Stimulated activated CD4-positive, alpha-beta T cell treated with anti-CD3 and anti-CD28 coated beads, TNF-alpha, amount 100 ng/mL, for 24 hours (primary cell): Measurements from ENCODE around the gene PLCXD1.
"Not testable (repeated sequence)": the region's sequence is repeated elsewhere in the genome, so short reads cannot be mapped to it uniquely, and the experiment has no call there.

Experiments used
- DNase-seq, 3 experiments: peaks; one replicate each; pipeline ENCODE4 v3.0.0-alpha.2; 2020; ENCODE audit warnings: low read depth in 3 of 3

PLCXD1 gene, protein sequence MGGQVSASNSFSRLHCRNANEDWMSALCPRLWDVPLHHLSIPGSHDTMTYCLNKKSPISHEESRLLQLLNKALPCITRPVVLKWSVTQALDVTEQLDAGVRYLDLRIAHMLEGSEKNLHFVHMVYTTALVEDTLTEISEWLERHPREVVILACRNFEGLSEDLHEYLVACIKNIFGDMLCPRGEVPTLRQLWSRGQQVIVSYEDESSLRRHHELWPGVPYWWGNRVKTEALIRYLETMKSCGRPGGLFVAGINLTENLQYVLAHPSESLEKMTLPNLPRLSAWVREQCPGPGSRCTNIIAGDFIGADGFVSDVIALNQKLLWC

DNA sequence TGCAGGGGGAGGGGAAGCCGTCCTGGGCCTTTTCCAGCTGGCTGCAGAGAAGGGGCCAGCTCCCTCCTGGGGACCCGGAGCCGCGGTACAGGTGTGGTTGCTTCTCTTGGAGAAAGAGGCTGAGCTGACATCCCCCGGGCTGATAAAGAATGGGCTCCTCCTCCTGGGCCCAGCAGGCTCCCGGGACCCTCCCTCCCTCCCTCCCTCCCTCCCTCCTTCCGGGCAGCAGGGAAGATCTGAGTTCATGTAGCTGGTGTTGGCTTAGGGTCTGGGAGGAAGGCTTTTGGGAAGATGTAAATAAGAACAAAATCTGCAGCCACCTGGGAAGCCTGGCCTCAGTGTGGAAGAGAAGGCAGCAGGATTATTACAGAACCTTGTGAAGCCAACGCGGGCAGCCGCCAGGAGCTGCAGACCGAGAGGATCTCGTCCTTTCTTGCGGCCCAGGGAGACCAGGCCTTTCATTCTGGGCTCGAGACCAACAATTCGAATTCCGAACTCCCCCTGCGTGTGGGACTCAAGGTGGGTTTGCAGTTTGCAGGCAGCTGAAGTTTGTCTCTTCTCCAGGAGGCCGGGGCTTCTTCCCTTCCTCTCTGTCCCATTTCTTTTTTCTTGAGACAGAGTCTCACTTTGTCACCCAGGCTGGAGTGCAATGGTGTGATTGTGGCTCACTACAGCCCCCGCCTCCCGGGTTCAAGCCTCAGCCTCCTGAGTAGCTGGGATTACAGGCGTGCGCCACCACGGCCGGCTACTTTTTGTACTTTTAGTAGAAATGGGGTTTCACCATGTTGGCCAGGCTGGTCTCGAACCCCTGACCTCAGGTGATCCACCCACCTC is at the start of gene PLCXD1:
Gene PLCXD1 (plus strand): TSS at position 216 of the 834 bp plus-strand sequence. CDS start 2,807 bp downstream, outside the sequence.
- peak in 1 of 3 experiments; percentile 36 for DNase-seq

DNA sequence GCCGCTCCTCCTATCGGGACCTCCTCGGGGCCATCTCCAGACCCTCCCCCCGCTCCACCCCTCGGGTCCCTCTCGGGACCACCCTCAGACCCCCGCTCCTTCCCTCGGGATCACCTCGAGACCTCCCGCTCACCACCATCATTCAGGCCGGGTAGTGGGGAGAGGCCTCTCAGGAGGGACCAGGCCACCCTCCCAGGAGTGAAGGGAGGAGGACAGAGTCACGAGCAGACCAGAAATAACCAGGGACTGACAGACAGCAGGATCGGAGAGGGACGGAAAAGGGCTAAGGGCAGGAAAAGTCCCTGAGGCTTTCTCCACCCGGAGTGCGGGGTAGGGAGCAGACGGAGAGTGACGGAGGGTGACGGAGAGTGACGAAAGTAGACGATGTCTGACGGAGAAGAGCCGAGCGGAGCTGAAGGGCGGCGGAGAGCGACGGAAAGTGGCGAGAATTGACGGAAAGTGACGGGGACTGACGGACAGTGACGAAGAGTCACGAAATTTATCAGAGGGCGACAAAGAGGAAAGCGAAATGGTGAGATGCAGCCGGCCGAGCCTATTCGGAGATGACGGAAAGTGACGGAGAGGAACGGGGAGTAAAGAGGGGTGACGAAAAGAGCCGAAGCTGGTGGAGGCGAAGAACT is 49.4 kb upstream of the PLCXD1 start:
- DNase-seq, result not testable (repeated sequence)

DNA sequence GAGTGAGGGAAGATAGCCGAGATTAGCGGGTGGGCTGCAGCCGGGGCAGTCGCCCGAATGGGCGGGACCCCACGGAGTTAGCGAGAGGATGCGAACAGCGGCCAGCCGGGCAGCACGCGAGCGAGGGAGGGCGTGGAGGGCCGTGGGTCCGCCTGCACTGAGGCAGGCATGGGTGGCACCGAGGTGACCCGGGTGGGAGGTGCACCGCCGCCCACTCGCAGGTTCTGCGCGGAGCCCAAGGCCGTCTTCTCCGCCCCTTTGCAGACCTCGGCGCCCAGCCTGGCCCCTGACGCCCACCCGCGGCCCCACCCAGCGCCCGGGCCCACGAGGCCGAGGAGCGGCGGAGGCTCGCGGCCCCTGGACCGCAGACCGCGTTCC is 48.9 kb upstream of the PLCXD1 start:
- not testable (repeated sequence) for DNase-seq

DNA sequence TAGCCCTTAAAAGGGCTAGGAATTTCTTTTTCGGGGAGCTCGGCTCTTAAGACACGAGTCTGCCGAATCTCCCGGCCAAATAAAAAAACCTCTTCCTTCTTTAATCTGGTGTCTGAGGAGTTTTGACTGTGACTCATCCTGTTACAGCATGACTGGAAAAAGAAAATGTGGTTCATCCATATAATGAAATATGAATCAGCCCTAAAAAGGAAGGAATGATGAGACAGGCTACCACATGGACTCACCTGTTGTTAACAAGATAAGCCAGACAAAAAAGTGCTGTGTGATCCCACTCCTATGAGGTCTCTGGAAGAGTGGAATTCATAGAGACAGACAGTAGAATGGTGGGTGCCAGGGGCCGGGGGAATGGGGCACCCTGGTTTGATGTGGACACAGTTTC is 45.0 kb upstream of the PLCXD1 start:
- not testable (repeated sequence) for DNase-seq

DNA sequence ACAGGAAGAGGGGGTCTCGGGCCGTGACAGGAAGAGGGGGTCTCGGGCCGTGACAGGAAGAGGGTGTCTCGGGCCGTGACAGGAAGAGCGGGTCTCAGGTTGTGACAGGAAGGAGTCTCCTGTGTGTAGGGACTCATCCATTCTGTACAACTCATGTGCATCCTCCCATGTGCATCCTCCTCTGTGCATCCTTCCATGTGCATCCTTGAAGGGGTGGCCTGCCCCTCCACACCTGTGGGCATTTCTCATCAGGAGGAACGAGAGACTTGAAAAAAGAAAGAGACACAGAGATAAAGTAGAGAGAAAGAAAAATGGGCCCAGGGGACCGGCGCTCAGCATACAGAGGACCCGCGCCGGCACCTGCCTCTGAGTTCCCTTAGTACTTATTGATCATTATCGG is 30.2 kb upstream of the PLCXD1 start:
- no peak for DNase-seq

DNA sequence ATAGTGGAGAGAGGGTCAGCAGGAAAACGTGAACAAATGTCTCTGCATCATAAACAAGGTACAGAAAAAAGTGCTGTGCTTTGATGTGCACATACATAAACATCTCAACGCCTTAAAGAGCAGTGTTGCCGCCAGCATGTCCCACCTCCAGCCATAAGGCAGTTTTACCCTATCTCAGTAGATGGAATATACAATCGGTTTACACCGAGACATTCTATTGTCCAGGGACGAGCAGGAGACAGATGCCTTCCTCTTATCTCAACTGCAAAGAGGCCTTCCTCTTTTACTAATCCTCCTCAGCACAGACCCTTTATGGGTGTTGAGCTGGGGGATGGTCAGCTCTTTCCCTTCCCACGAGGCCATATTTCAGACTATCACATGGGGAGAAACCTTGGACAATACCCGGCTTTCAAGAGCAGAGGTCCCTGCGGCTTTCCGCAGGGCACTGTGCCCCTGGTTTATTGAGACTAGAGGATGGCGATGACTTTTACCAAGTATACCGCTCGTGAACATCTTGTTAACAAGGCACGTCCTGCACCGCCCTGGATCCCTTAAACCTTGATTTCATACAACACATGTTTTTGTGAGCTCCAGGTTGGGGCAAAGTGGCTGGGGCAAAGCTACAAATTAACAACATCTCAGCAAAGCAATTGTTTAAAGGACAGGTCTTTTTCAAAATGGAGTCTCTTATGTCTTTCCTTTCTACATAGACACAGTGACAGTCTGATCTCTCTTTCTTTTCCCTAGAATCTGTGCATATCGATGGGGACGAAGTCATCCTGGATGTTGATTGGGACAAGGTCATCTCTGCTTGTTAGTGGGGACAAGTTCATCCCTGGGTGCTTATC is 29.6 kb upstream of the PLCXD1 start:
- DNase-seq, result not testable (repeated sequence)

DNA sequence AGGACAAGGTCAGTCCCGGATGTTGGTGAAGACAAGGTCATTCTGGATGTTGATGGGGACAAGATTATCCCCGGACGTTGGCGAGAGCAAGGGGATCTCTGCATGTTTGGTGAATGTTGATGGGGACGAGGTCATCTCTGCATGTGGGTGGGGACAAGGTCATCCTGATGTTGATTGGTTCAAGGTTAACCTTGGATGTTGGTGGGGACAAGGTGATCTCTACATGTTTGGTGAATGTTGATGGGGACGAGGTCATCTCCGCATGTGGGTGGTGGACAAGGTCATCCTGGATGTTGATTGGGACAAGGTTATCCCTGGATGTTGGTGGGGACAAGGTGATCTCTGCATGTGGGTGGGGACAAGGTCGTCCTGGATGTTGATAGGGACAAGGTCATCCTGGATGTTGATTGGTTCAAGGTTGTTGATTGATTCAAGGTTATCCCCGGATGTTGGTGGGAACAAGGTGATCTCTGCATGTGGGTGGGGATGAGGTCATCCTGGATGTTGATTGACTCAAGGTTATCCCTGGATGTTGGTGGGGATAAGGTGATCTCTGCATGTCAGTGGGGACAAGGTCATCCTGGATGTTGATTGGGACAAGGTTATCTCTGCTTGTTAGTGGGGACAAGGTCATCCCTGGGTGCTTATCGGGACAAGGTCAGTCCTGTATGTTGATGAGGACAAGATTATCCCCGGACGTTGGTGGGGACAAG is 28.8 kb upstream of the PLCXD1 start:
- no peak for DNase-seq

DNA sequence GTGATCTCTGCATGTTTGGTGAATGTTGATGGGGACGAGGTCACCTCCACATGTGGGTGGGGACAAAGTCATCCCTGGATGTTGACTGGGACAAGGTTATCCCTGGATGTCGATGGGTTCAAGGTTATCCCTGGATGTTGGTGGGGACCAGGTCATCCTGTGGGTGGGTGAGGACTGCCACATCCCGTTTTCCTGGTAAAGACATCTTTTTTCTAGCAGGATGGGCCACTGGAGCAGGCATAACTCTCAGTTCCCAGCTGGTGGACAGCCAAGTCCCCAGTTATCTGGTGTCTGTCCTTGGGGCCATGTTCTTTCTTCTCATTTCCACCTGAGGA is 28.3 kb upstream of the PLCXD1 start:
- DNase-seq, result no peak

DNA sequence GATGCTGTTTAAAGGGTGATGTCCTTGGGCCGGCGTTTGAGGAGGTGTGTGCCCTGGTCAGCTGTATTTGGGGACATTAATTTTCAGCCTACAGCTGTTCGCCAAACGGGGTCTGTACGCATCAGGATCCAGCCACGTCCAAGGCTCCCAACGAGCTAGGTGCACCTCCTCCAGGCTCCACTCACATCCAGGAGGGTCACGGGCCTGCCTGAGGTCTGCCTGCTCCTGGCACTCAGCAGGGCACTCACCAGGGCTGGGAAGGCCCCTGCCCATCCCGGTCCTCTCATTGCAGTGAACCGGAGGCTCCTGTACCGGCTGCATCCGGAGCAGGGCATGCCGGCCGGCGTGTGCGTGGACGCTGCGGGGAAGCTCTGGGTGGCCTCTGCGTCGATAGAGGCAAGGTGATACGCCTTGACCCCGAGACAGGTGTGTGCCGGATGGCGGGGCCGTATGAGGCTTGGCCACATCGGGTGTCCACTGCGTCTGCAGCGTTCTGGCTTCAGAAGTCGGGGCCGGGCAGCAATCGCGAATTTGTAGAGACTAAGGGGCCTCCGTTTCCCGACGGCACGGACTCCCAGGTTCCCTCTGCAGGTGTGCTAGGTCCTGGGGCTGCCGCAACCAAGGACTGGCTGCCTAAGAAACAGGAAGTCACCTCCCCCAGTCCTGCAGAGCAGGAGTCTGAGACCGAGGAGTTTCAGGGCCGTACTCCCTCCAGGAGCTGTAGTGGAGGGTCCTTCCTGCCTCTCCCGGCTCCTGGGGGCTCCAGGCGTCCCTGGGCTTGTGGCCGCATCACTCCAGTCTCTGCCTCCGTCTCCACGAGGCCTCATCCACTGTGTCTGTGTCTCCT is 27.5 kb upstream of the PLCXD1 start:
- no peak for DNase-seq

DNA sequence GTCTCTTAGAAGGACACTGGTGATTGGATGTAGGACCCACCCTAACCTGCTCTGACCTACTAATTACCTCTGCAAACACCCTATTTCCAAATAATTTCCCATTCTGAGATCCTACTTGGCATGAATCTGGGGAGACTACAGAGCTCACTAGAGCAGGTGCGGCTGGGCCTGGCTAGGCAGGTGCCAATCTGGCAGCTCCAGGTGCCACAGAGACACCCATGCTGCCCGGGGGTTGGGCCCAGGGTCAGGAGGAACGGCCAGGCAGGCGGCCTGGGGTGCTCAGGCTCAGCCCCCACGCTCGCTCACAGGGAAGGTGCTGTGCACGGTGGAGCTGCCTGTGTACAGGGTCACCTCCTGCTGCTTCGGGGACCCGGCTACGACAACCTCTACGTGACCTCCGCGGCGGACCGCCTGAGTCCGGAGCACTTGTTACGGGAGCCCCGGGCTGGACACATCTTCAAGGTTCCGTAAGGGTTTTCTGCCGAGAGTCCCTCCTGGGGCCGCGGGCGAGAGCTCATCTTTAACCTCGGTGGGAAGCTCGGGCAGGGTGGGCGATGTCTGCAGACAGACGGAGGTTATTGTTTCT is 26.5 kb upstream of the PLCXD1 start:
- no peak for DNase-seq

DNA sequence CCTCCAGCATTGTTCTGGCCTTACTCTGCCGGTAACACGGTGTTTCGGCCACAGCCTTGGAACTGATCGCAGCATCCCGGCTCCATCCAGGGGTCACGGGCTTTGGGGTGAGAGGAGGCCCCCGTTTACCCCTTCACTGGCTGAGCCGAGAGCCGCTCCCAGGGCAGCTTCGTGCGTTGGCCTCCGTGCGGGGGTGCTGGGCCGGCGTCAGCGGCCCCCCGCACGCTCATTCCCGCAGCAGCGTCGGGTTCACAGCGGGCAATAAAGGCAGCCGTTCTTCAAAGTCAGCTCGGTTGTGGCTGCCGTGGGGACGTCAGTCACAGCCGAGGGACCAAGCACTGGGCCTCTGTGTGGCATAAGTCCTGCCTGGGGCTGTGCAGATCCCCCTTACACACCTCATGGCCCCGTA is 25.3 kb upstream of the PLCXD1 start:
- no peak for DNase-seq

DNA sequence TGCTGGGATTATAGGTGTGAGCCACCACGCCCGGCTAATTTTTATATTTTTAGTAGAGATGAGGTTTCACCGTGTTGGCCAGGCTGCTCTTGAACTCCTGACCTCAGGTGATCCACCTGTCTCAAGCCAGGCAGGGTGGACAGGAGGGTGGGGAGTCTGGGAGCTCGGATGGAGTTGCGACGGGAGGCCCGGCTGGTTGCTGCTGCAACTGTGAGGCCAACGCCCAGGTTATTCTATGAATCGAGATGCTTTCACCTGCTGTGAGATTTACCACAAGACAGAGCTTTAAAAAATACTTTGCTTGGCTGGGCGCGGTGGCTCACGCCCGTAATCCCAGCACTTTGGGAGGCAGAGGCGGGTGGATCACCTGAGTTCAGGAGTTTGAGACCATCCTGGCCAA is 24.1 kb upstream of the PLCXD1 start:
- DNase-seq, result not testable (repeated sequence)

DNA sequence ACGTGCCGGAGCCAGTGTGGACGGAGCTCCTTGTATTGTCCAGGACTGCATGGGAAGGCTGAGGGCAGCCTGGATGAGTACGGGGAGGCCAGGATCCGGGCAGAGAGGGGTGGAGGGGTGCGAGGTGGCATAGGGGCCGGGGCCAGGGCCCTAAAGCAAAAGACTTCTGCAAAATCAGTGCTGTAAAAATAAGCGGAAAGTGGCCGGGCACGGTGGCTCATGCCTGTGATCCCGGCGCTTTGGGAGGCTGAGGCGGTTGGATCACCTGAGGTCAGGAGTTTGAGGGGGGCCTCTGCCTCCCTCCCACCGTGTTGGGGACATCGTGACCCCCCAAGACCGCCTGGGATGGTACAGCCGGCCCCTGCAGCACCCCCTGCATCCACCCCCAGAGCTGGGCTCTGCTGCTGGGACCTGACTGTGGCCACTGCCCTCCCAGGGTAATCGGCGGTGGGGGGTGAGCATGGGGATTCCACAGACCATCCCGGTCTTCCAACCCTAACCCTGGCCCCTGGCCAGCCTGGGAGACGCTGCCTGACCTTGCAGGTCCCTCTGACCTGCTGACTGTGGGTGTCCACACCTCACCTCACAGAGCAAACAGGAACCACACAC is 23.4 kb upstream of the PLCXD1 start:
- DNase-seq, result no peak

DNA sequence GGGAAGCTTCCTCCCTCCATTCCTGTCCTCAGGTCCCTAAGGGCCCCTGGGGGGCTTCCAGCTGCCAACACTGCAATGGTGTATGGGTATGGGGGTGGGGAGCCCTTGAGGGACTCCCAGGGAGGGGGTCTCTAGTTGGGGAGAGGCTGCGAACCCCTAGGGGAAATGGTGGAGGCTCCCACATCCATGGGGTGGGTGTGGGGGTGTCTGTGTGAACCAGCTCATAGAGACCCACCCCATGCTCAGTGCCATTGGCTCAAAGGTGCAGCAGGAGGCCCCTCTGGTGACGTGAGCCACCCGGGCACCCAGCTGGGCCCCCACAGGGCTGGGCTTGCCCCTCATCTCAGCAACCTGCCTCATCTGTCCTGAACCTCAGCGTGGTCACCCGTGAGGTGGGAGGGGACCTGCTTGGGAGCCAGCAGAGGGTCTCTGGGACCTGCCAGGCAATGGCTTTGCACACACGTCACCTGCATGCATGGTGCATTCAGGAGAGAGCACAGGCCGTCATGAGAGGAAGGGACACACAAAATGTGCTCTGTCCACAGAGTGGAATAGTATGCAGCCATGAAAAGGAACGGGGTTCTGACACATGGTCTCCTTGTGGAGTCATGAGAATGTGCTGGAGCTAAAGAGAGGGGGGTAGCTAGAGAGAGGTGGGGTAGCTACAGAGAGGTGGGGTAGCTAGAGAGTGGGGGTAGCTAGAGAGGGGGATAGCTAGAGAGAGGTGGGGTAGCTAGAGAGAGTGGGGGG is 22.7 kb upstream of the PLCXD1 start:
- no peak for DNase-seq

DNA sequence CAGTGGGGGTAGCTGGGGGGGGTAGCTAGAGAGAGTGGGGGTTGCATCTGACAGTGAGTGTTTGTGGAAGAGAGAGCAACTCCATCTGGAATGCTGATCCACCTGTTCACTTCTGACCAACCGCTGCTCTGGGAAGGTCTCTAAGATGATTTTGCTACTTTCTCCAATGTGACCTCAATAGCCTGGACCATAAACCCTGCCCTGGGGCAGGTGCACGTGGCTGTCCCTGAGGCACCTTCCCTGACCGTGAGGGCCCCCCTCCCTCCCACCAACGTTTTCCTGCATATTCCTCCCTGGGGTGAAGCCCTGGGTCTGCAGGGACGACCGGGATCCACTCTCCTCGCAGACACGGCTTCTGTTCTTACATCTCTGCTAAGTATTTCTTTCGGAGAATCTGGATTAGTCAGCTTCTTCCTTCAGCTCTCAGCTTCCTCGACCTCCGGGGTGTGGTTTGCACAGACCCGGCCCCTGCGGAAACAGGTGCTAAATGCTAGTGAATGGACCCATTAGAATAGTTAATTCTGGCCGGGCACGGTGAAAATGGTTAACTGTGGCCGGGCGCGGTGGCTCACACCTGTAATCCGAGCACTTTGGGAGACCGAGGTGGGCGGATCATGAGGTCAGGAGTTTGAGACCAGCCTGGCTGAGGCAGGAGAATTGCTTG is 21.4 kb upstream of the PLCXD1 start:
- DNase-seq, result no peak

DNA sequence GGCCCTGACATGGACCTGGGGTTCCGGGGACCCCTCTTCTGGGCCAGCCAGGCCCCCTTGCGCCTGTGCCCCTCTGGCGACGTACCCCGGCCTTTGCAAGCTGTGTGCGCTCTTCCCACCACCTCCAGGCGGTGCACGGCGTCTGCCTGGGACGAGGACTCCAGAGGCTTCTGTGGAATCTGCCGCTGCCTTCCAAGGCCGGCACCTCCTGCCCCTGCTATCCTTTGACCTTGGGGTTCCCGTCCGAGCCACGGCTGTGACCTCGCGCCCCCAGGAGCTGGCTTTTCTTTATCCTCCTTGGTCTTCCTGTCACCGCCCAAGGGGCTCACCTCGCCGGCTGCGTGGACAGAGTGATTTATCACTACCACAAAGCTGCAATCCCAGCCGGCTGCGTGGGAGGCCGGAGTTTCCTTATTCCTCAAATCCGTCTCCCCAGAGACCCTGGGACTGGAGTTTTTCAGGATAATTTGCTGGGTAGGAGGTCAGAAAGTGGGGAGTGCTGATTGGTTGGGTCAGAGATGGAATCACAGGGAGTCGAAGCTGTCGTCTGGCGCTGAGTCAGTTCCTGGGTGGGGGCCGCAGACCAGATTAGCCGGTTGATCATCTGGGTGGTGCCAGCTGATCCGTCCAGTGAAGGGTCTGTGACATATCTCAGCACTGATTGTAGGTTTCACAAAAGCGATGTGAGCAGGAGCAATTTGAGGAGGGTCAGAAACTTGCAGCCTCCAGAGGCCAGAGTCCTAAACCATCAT is 19.8 kb upstream of the PLCXD1 start:
- no peak for DNase-seq

DNA sequence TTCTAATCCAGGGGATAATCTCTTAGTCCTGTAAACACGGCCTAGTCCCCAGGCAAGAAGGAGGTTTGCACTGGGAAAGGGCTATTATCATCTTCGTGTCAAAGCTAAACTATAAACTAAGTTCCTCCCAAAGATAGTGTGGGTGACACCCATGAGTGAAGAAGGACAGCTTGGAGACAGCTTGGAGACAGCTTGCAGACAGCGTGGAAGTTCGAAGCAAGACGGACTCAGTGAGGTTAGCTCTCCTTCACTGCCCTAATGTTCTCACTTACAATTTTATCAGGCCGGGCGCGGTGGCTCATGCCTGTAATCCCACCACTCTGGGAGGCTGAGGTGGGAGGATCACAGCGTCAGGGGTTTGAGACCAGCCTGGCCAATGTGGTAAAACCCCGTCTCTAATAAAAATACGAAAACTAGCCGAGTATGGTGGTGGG is 19.2 kb upstream of the PLCXD1 start:
- no peak for DNase-seq
